ENCODE data around the gene NOL9. TPM values are rescaled to one million over a fixed set of nuclear protein-coding genes. Genes with fewer than 3 reads are reported as not detected.

Gene NOL9
- total and polyA plus RNA-seq, 2 of the 13 experiments (the other 11 are each of a cell fraction or from before 2014, with no cell fraction given): 18.0 to 24.7 TPM

DNA sequence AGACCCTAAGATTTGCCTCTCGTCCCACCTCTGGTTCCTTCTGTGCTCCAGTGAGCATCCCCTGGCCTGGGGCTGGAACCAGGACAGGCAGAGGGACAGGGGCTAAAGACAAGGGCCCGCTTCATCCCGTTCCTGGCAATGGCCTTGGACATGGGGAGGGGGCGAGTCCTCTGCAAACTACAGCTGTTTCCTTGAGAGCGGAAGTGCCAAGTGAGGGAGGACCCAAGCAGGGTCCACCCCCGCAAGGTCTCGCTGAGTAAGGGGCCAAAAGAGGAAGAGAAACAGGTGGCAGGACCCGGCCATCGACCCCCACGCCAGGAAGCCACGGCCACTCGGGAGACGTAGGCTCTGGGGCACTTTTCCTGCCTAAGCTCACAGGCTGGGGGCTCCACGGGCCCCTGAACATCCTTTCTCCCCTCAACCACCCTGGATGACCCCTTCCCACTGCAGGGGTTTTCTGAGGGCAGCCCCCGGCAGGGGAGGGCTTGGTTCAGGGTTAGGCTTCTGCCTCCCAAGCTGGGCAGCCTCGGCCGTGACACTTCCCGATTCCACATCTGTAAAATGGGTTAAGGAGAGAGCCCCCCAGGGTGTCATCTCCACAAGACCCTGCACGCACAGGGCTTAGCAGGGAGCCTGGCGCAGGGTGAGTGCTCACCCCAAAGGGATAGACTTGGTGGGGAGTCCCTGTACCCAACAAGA, 44.9 kb downstream of the NOL9 start (continued):
- TF ChIP-seq SKIL (CRISPR knock-in tag; IDR thresholded peaks at IDR 0.05; ENCODE audit: borderline replicate concordance) (0 out of 2 replicates have a peak, but pooled peaks have one; percentile 45), ZNF891 (CRISPR knock-in tag; IDR thresholded peaks at IDR 0.05) (no peak), BRCA1 (CRISPR knock-in tag; IDR thresholded peaks at IDR 0.05) (no peak), NFKB2 (CRISPR knock-in tag; IDR thresholded peaks at IDR 0.05; ENCODE audit: borderline replicate concordance) (no peak), ATF7-NPFF (CRISPR knock-in tag; IDR thresholded peaks at IDR 0.05; ENCODE audit: low read depth) (no peak), SOX13 (IDR thresholded peaks at IDR 0.05) (no peak), SOX13 (CRISPR knock-in tag; conservative IDR thresholded peaks at IDR 0.05 in 1 of 2, IDR thresholded peaks at IDR 0.05 in 1 of 2) (peak in 1 of 2 experiments; percentile 20; a peak in 1 of 4 replicates)

- H2AFZ ChIP-seq (ENCODE audit: low read length): no peak overlapping the region
- H3K4me2 ChIP-seq (ENCODE audit: low read depth, low read length): 0 out of 2 replicates have a peak overlapping the region, but pooled peaks have one; percentile 14
- FAIRE-seq (no peak), ATAC-seq (no peak), DNase-seq (ENCODE audit: low spot score) (no peak)
- no peaks in the 10 kb centered on the region for H4K20me1 ChIP-seq (ENCODE audit: insufficient read depth, low read length)
- no peaks in the 10 kb centered on the region for H3K36me3 ChIP-seq (replicated peaks in 1 of 2; ENCODE audit: control insufficient read depth in 1 of 2, insufficient read depth in 2 of 2, low read length in 2 of 2)
- 79% methylated on average over 7 of the region's 11 CpGs for WGBS (ENCODE audit: low lambda C conversion rate)
- no peaks in the 10 kb centered on the region for H3K9me3 ChIP-seq (ENCODE audit: low read length)
- intact Hi-C loops (cut with micrococcal nuclease; ENCODE audit: unreplicated experiment) (no loop called here), in situ Hi-C loops (cut with HindIII; ENCODE audit: extremely low pct_ligation_motif_present, low pct_unique_long_range_greater_than_20kb) (no loop called here)
- ChIA-PET CTCF (ENCODE audit: low intra/inter-chr PET ratio, low total read pairs) (no interaction called here), POLR2A (interaction anchor here (0.6 to 1.2 kb wide), 4 partner anchors 13 to 46 kb away, joined by 3 read pairs; partner anchors contain the start of genes NOL9 and TAS1R1)
- H3K9ac ChIP-seq (ENCODE audit: insufficient read depth, low read depth, low read length): no peak overlapping the region
- H3K27ac ChIP-seq (ENCODE audit: extremely low read length, insufficient read depth, low read length): no peak overlapping the region
- peaks cover 21 to 46% of the 10 kb centered on the region in 2 experiments; a peak in 4 of 5 replicates for H3K27me3 ChIP-seq (ENCODE audit: control insufficient read depth in 1 of 2, insufficient read depth in 2 of 2, low read length in 2 of 2)
- no peak overlapping the region for H3K4me3 ChIP-seq (replicated peaks in 1 of 3; ENCODE audit: insufficient read depth in 1 of 3, low read depth in 2 of 3, low read length in 3 of 3)
- no peaks in the 10 kb centered on the region for H3K79me2 ChIP-seq (ENCODE audit: insufficient read depth, low read length)
- no TSS peak for BruUV-seq (replicated peaks)
- H3K4me1 ChIP-seq (ENCODE audit: insufficient read depth, low read length): peaks cover 76% of the 10 kb centered on the region
- TF ChIP-seq, protein P1, sequence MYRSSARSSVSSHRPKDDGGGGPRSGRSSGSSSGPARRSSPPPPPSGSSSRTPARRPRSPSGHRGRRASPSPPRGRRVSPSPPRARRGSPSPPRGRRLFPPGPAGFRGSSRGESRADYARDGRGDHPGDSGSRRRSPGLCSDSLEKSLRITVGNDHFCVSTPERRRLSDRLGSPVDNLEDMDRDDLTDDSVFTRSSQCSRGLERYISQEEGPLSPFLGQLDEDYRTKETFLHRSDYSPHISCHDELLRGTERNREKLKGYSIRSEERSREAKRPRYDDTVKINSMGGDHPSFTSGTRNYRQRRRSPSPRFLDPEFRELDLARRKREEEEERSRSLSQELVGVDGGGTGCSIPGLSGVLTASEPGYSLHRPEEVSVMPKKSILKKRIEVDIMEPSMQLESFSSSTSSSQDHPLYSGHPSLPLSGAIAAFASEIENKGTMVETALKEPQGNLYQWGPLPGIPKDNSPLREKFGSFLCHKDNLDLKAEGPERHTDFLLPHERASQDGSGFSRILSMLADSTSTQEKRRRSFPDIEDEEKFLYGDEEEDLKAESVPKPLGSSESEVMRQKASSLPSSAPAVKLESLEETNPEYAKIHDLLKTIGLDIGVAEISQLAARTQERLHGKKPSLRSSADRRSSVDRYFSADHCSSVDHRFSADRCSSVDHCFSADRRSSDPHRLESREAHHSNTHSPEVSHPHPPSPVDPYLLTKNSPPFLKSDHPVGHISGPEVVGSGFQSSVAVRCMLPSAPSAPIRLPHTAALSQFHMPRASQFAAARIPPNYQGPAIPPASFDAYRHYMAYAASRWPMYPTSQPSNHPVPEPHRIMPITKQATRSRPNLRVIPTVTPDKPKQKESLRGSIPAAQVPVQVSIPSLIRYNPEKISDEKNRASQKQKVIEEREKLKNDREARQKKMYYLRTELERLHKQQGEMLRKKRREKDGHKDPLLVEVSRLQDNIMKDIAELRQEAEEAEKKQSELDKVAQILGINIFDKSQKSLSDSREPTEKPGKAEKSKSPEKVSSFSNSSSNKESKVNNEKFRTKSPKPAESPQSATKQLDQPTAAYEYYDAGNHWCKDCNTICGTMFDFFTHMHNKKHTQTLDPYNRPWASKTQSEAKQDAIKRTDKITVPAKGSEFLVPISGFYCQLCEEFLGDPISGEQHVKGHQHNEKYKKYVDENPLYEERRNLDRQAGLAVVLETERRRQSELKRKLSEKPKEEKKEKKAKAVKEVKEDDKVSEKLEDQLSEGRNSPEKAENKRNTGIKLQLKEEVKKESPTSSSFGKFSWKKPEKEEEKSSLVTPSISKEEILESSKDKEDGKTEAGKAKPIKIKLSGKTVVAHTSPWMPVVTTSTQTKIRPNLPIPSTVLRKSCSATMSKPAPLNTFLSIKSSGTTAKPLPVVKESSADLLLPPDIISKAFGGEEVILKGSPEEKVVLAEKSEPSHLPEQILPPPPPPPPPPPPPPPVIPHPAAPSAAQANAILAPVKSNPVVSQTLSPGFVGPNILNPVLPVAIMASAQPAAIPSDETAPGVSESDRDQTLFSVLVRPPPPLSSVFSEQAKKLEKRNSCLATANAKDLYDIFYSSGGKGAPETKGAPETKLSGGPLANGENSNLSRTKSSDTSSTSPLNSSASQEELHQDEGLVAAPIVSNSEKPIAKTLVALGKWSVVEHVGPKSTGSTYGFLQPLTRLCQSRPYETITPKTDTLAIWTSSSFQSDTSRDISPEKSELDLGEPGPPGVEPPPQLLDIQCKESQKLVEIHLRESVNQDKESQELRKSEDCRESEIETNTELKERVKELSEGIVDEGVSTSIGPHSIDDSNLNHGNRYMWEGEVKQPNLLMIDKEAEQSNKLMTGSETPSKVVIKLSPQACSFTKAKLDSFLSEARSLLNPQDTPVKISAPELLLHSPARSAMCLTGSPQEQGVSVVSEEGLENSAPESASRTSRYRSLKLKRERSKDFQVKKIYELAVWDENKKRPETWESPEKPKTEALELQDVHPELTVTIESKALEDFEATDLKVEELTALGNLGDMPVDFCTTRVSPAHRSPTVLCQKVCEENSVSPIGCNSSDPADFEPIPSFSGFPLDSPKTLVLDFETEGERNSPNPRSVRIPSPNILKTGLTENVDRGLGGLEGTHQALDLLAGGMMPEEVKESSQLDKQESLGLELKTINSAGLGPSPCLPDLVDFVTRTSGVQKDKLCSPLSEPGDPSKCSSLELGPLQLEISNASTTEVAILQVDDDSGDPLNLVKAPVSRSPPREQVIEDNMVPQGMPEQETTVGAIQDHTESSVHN (CRISPR knock-in tag; IDR thresholded peaks at IDR 0.05): no peak
- no peak for TF ChIP-seq XRCC5 (optimal IDR thresholded peaks at IDR 0.05; ENCODE audit: low read length)
- TF ChIP-seq, protein P2, sequence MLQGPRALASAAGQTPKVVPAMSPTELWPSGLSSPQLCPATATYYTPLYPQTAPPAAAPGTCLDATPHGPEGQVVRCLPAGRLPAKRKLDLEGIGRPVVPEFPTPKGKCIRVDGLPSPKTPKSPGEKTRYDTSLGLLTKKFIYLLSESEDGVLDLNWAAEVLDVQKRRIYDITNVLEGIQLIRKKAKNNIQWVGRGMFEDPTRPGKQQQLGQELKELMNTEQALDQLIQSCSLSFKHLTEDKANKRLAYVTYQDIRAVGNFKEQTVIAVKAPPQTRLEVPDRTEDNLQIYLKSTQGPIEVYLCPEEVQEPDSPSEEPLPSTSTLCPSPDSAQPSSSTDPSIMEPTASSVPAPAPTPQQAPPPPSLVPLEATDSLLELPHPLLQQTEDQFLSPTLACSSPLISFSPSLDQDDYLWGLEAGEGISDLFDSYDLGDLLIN (CRISPR knock-in tag; IDR thresholded peaks at IDR 0.05; ENCODE audit: borderline replicate concordance): no peak
Measured at GRCh38 chr1:6508816-6509189, 45.5 kb downstream of the NOL9 start.
